Colonic mucosa (tissue), 4 donors: Measurements from ENCODE around the gene PHC1. TPM values are rescaled to one million over a fixed set of nuclear protein-coding genes. Genes with fewer than 3 reads are reported as not detected.

Experiments
- DNase-seq: peaks from one replicate; pipeline ENCODE4 v3.0.0-alpha.2; 2020
- H3K27ac ChIP-seq: fragments of 200-600 bp; one replicate; pipeline ENCODE4 v1.8.0; 2021
- H3K27me3 ChIP-seq: fragments of 200-600 bp; one replicate; pipeline ENCODE4 v1.8.0; 2021
- H3K36me3 ChIP-seq: fragments of 200-600 bp; one replicate; pipeline ENCODE4 v1.8.0; 2021
- H3K4me1 ChIP-seq: fragments of 200-600 bp; one replicate; pipeline ENCODE4 v1.8.0; 2021; ENCODE audit warnings: mild to moderate bottlenecking
- H3K4me3 ChIP-seq: fragments of 200-600 bp; one replicate; pipeline ENCODE4 v1.8.0; 2021
- H3K9ac ChIP-seq, 2 donors: one replicate each; pipeline ENCODE4 v1.7.0; 2013; ENCODE audit warnings: control low read depth in 2 of 2, low read depth in 2 of 2, low read length in 2 of 2
- H3K9me3 ChIP-seq: fragments of 200-600 bp; one replicate; pipeline ENCODE4 v1.8.0; 2021
- intact Hi-C: fragments of 100-400 bp; cut with DNase I; formaldehyde crosslinking; loops from one replicate; pipeline ENCODE4 v1.14.1; 2022
- total RNA-seq, 2 donors: library from RNA; stranded (reverse); fragmentation: NEBNext Ultra II Directional in 1 of 2; extraction: Animal tissue kit (Norgen Biotek cat#: 25700) in 1 of 2; gene quantifications; one replicate each; pipeline ENCODE4 v1.2.1, GENCODE V29; 2021
- TF ChIP-seq, protein P1 (sequence below): fragments of 200-600 bp; IDR thresholded peaks from one replicate; pipeline ENCODE4 v1.8.0; 2022; ENCODE audit warnings: antibody characterized with exemption, mild to moderate bottlenecking
- donor health status: healthy.
- donor health status: DM: no; HTN: no; CAD: no.
- donor health status: DM: no; HTN: no; CAD: no.

Gene PHC1
- total RNA-seq, 2 donors from 2014 or later: 7.2 to 12.8 TPM

DNA sequence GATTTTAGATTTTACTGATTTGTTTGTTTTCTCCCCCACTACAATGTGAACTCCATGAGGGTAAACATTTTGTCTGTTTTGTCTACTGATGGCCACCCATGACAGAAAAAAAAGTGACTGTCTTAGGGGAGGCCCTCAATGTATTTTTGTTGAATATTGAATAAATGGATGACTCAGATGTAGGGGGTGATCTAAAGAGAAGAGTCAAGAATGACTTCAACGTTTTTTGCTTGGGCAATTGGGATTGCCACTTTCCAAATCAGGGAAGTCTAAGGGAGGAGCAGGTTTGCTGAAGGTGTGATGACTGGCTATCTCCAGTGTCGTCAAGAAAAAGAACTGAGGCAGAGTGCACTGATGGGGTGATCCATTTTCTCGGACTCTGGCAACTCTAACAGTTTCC, 10.7 kb upstream of the PHC1 start:
- no peaks in the 10 kb centered on the region for H3K9me3 ChIP-seq
- no peak overlapping the region for H3K4me3 ChIP-seq
- H3K4me1 ChIP-seq: no peaks in the 10 kb centered on the region
- intact Hi-C loops: no loop called here
- TF ChIP-seq, protein P1, sequence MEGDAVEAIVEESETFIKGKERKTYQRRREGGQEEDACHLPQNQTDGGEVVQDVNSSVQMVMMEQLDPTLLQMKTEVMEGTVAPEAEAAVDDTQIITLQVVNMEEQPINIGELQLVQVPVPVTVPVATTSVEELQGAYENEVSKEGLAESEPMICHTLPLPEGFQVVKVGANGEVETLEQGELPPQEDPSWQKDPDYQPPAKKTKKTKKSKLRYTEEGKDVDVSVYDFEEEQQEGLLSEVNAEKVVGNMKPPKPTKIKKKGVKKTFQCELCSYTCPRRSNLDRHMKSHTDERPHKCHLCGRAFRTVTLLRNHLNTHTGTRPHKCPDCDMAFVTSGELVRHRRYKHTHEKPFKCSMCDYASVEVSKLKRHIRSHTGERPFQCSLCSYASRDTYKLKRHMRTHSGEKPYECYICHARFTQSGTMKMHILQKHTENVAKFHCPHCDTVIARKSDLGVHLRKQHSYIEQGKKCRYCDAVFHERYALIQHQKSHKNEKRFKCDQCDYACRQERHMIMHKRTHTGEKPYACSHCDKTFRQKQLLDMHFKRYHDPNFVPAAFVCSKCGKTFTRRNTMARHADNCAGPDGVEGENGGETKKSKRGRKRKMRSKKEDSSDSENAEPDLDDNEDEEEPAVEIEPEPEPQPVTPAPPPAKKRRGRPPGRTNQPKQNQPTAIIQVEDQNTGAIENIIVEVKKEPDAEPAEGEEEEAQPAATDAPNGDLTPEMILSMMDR: no peak
- no peak for DNase-seq
- no peak overlapping the region for H3K9ac ChIP-seq
- H3K27me3 ChIP-seq: no peaks in the 10 kb centered on the region
- no peak overlapping the region for H3K27ac ChIP-seq
- H3K36me3 ChIP-seq: no peaks in the 10 kb centered on the region

DNA sequence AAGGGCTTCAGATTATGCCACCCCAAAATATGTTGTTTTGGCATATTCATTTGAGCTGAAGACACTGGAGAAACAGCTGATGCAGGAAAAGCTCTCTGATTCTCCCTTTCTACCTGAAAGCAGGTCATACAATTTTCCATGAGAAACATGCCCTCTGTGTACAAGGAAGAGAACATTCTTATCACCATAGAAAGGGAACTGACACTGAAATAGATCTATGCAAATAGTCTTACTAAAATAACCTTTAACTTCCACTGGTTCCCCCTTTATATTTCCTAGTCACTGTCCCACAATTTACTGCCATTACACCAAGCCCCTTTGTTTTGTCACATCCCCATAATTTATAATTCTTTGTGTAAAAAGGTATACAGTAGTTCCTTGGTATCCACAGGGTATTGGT, 9.6 kb upstream of the PHC1 start:
- Histone ChIP-seq H3K9me3 (no peaks in the 10 kb centered on the region), H3K4me3 (no peak overlapping the region), H3K27ac (no peak overlapping the region), H3K9ac (no peak overlapping the region), H3K36me3 (no peaks in the 10 kb centered on the region), H3K27me3 (no peaks in the 10 kb centered on the region), H3K4me1 (no peaks in the 10 kb centered on the region)
- DNase-seq: no peak
- intact Hi-C loops: no loop called here
- TF ChIP-seq, protein P1: no peak

DNA sequence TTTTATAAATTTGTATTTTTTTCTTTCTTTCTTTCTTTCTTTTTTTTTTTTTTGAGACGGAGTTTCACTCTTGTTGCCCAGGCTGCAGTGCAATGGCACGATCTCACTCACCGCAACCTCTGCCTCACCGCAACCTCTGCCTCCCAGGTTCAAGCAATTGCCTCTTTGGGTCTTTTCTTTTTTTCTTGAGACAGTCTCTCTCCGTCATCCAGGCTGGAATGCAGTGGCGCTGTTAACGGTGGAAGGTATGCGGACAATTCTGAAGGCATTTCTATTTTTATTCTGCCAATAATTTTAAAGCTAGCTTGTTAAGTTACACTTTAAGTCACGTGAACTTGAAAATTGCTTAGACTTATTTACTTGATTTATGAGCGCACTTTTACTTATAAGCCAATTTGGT, 8.8 kb upstream of the PHC1 start:
- no peaks in the 10 kb centered on the region for H3K4me1 ChIP-seq
- H3K27ac ChIP-seq: no peak overlapping the region
- intact Hi-C loops: no loop called here
- no peak overlapping the region for H3K4me3 ChIP-seq
- no peak overlapping the region for H3K9ac ChIP-seq
- TF ChIP-seq, protein P1: no peak
- H3K9me3 ChIP-seq: no peaks in the 10 kb centered on the region
- no peaks in the 10 kb centered on the region for H3K36me3 ChIP-seq
- no peaks in the 10 kb centered on the region for H3K27me3 ChIP-seq
- no peak for DNase-seq

DNA sequence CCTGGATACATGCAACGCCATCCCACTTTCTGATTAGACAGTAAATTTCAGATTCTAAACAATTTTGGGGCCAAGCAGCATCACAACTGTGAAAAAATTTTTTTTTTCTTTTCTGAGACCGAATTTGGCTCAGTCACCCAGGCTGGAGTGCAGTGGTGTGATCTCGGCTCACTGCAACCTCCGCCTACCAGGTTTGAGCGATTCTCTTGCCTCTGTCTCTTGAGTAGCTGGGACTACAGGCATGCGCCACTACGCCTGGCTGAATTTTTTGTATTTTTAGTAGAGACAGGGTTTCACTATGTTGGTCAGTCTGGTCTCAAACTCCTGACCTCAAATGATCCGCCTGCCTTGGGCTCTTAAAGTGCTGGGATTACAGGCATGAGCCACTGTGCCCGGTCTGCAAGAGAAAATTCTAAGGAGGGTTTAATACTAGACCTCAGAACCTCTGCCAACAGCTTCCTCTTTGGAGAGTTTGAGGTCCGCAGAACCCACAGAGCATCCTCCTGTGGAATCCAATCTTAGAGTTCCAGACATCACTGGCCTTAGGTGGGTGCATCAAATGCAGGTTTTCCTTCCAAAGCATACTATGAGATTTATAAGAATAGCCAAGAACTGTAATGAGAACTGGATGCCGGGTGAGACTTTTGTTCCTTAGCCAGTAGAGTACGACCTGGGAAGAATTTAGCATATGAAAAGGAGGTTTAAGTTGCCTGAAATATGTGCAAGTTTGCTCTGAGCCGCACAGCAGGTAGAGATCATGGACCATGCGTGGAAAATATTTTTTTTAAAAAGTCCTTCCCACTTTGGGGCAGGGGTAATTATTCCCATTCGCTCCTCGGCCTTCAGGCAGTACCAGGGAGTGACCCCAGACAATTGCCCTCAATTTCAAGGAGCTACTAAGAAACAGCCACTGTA, 7.8 kb upstream of the PHC1 start:
- no peak overlapping the region for H3K27ac ChIP-seq
- H3K36me3 ChIP-seq: no peaks in the 10 kb centered on the region
- H3K4me3 ChIP-seq: no peak overlapping the region
- intact Hi-C loops: no loop called here
- no peak overlapping the region for H3K9ac ChIP-seq
- no peaks in the 10 kb centered on the region for H3K27me3 ChIP-seq
- H3K4me1 ChIP-seq: no peaks in the 10 kb centered on the region
- H3K9me3 ChIP-seq: no peaks in the 10 kb centered on the region
- TF ChIP-seq, protein P1: no peak
- DNase-seq: no peak

DNA sequence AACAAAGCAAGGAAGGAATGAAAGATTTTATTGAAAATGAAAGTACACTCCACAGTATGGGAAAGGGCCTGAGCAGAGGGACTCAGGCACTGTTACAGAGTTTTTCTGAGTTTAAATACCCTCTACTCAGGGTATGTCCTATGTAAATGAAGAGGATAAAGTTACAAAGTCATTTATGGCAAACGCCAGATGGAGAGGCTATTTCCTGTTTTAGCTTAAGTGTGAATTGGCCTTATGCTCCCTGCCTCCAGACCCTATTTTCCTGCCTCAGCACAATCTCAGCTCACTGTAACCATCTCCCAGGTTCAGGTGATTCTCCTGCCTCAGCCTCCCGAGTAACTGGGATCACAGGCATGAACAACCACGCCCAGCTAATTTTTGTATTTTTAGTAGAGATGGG, 6.8 kb upstream of the PHC1 start:
- TF ChIP-seq, protein P1: no peak
- Histone ChIP-seq H3K36me3 (no peaks in the 10 kb centered on the region), H3K4me3 (no peak overlapping the region), H3K27ac (no peak overlapping the region), H3K9ac (no peak overlapping the region), H3K9me3 (no peaks in the 10 kb centered on the region), H3K27me3 (no peaks in the 10 kb centered on the region), H3K4me1 (no peaks in the 10 kb centered on the region)
- intact Hi-C loops: no loop called here
- no peak for DNase-seq
